Kidney (tissue), 14 donors: ENCODE measurements around the gene GOLGA6L2. TPM values are rescaled to one million over a fixed set of nuclear protein-coding genes. Genes with fewer than 3 reads are reported as not detected.

Experiments used
- DNase-seq, 5 donors: peaks; one replicate each; pipeline ENCODE4 v3.0.0-alpha.2; 2013 to 2020
- FAIRE-seq: peaks from 2 replicates; lab custom pipeline; 2012; peaks lifted over from hg19 to GRCh38; lab: Jason Lieb, UNC
- H3K27ac ChIP-seq, 2 donors: one replicate each; pipeline ENCODE4 v1.7.0; 2013; ENCODE audit warnings: low read depth in 2 of 2, low read length in 2 of 2, inconsistent platforms in 1 of 2
- H3K27me3 ChIP-seq: one replicate; pipeline ENCODE4 v1.7.1; 2013; ENCODE audit warnings: low read length, inconsistent platforms; ENCODE audit not compliant: control insufficient read depth, insufficient read depth
- H3K36me3 ChIP-seq, 3 donors: one replicate each; pipeline versions ENCODE4 v1.7.0 to v1.7.1; 2013; ENCODE audit warnings: low read length in 3 of 3, control low read depth in 1 of 3, inconsistent platforms in 1 of 3; ENCODE audit not compliant: insufficient read depth in 3 of 3, control insufficient read depth in 2 of 3
- H3K4me1 ChIP-seq, 3 donors: one replicate each; pipeline versions ENCODE4 v1.7.0 to v1.7.1; 2013; ENCODE audit warnings: low read length in 3 of 3, inconsistent platforms in 1 of 3, low read depth in 1 of 3; ENCODE audit not compliant: control insufficient read depth in 2 of 3, insufficient read depth in 2 of 3
- H3K4me3 ChIP-seq, 3 donors: one replicate each; pipeline versions ENCODE4 v1.7.0 to v1.8.1; 2013; ENCODE audit warnings: low read length in 3 of 3, control low read depth in 1 of 3, inconsistent platforms in 1 of 3
- H3K9ac ChIP-seq, 3 donors: one replicate each; pipeline versions ENCODE4 v1.7.0 to v1.7.1; 2013; ENCODE audit warnings: low read length in 3 of 3, control low read depth in 1 of 3, inconsistent platforms in 1 of 3
- H3K9me3 ChIP-seq, 3 donors: one replicate each; pipeline versions ENCODE4 v1.7.0 to v1.7.1; 2013; ENCODE audit warnings: low read length in 3 of 3, control low read depth in 1 of 3, inconsistent platforms in 1 of 3; ENCODE audit not compliant: control insufficient read depth in 2 of 3, insufficient read depth in 1 of 3
- intact Hi-C: fragments of 100-400 bp; cut with DNase I; formaldehyde crosslinking; loops from one replicate; pipeline ENCODE4 v1.11.1; 2022
- polyA plus RNA-seq: library from polyadenylated mRNA; stranded (reverse); fragments of 350-450 nt; fragmentation: Illumina TruSeq; extraction: RNeasy Lipid Tissue Mini Kit (QIAGEN cat#74804); gene quantifications from one replicate; pipeline ENCODE4 v1.2.3, GENCODE V29; 2014; ENCODE audit warnings: low read depth, low replicate concordance; ENCODE audit not compliant: insufficient read depth
- total RNA-seq: library from RNA; stranded (reverse); fragmentation: NEBNext Ultra II Directional; extraction: Animal tissue kit (Norgen Biotek cat#: 25700); gene quantifications from one replicate; pipeline ENCODE4 v1.2.1, GENCODE V29; 2021
- TF ChIP-seq, protein P1 (sequence below): IDR thresholded peaks from 3 replicates; pipeline ENCODE4 v1.5.1; 2012; ENCODE audit warnings: mild to moderate bottlenecking, moderate library complexity, borderline replicate concordance; ENCODE audit not compliant: insufficient read depth; ENCODE audit errors: extremely low read depth
- donor health status: control.
- donor health status: control.
- donor health status: control.
- donor health status: control.
- donor health status: control.
- donor health status: DM: yes; HTN: yes; CAD: no.
- donor health status: Normal renal cell carcinoma (clear cell type).

The GOLGA6L2 gene
- total and polyA plus RNA-seq, 2 donors from 2014 or later, result not detected

DNA sequence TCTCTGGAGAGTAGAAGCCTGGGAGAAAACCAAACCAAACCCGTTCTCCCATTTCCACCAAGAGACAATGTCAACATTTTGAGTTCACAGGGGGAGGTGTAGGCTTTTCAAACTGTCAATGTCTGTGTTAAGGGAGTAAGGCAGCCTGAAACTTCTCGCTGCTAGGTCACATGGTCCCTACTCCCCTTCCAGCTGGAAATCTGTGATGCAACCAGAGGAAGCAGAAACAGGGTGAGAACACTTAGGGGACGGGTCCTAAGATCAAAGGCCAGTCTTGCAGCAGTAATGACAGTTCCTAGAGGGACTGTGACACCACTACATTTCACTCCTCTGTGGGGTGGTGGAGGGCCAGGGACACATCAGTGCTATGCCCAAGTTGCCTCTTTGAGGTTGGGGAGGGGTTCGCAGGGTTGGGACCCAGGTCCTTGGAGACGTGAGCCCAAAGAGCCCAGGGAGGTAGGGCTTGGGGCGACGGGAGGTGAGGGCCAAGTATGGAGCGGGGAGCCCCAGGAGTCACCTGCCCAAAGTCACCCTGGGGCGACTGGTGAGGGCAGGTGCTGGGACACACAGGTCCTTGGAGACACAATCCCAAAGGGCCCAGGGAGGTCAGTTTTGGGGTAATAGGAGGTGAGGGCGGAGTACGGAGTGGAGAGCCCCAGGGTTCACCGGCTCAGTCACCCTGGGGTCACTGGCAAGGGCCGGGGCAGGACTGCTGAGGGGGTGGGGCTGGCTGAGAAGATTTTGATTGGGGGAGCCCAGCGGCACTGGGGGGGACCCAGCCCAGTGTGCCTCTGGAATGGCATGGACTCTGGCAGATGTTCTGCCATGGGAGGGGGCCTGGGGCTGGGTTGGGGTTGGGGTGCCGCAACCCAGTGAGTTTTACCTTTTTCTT, 582 bp downstream of the GOLGA6L2 start:
- Histone ChIP-seq H3K9me3 (no peaks in the 10 kb centered on the region), H3K27ac (no peak overlapping the region), H3K4me1 (no peaks in the 10 kb centered on the region), H3K36me3 (no peaks in the 10 kb centered on the region), H3K9ac (no peak overlapping the region), H3K27me3 (no peaks in the 10 kb centered on the region), H3K4me3 (no peak overlapping the region)
- TF ChIP-seq, protein P1, sequence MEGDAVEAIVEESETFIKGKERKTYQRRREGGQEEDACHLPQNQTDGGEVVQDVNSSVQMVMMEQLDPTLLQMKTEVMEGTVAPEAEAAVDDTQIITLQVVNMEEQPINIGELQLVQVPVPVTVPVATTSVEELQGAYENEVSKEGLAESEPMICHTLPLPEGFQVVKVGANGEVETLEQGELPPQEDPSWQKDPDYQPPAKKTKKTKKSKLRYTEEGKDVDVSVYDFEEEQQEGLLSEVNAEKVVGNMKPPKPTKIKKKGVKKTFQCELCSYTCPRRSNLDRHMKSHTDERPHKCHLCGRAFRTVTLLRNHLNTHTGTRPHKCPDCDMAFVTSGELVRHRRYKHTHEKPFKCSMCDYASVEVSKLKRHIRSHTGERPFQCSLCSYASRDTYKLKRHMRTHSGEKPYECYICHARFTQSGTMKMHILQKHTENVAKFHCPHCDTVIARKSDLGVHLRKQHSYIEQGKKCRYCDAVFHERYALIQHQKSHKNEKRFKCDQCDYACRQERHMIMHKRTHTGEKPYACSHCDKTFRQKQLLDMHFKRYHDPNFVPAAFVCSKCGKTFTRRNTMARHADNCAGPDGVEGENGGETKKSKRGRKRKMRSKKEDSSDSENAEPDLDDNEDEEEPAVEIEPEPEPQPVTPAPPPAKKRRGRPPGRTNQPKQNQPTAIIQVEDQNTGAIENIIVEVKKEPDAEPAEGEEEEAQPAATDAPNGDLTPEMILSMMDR, result no peak
- intact Hi-C loops, result no loop called here
- DNase-seq (no peak), FAIRE-seq (no peak)

GRCh38 chr15:23444269-23444668, 2.8 kb downstream of the GOLGA6L2 start:
- Histone ChIP-seq H3K4me1 (no peaks in the 10 kb centered on the region), H3K27me3 (no peaks in the 10 kb centered on the region), H3K9ac (no peak overlapping the region), H3K36me3 (no peaks in the 10 kb centered on the region), H3K9me3 (no peaks in the 10 kb centered on the region), H3K4me3 (no peak overlapping the region), H3K27ac (no peak overlapping the region)
- no peak for DNase-seq
- no peak for FAIRE-seq
- intact Hi-C loops, result no loop called here
- TF ChIP-seq, protein P1, result no peak

DNA sequence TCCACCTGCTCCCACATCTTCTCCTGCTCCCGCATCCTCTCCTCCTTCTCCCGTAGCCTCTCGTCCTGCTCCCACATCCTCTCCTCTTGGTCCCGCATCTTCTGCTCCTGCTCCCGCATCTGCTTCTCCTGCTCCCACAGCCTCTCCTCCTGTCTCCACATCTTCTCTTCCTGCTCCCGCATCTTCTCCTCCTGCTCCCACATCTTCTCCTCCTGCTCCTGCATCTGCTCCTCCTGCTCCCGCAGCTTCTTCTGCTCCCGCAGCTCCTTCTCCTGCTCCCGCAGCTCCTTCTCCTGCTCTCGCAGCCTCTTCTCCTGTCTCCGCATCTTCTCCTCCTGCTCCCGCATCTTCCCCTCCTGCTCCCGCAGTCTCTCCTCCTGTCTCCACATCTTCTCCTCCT, 5.8 kb downstream of the GOLGA6L2 start:
- Histone ChIP-seq H3K36me3 (no peaks in the 10 kb centered on the region), H3K27me3 (no peaks in the 10 kb centered on the region), H3K27ac (no peak overlapping the region), H3K9me3 (no peaks in the 10 kb centered on the region), H3K4me1 (no peaks in the 10 kb centered on the region), H3K4me3 (no peak overlapping the region), H3K9ac (no peak overlapping the region)
- intact Hi-C loops, result no loop called here
- TF ChIP-seq, protein P1, result no peak
- DNase-seq, result no peak
- no peak for FAIRE-seq
